H54 (cell line): ENCODE data around the gene TMEM242.

ENCODE experiments used
- DNase-seq: peaks from one replicate; pipeline ENCODE4 v3.0.0; 2011; ENCODE audit warnings: low spot score, mixed read lengths; ENCODE audit not compliant: insufficient read length
- FAIRE-seq: peaks from 3 replicates; lab custom pipeline; 2011; peaks lifted over from hg19 to GRCh38; lab: Jason Lieb, UNC
- POLR2A ChIP-seq: IDR thresholded peaks from 2 replicates; pipeline ENCODE4 v1.6.1; 2011; ENCODE audit warnings: low read depth, mild to moderate bottlenecking, low read length

The TMEM242 gene

GRCh38 chr6:157253017-157253416 is 70.3 kb downstream of the TMEM242 start:
- FAIRE-seq (no peak), DNase-seq (no peak)
- TF ChIP-seq POLR2A, result no peak

GRCh38 chr6:157251586-157252247 is 71.6 kb downstream of the TMEM242 start:
- TF ChIP-seq POLR2A, result no peak
- no peak for DNase-seq
- no peak for FAIRE-seq

GRCh38 chr6:157249826-157250225 is 73.5 kb downstream of the TMEM242 start:
- FAIRE-seq (no peak), DNase-seq (no peak)
- TF ChIP-seq POLR2A, result no peak

- FAIRE-seq (no peak), DNase-seq (no peak)
- no peak for TF ChIP-seq POLR2A
Measured at GRCh38 chr6:157248264-157248663, 75.1 kb downstream of the TMEM242 start.

DNA sequence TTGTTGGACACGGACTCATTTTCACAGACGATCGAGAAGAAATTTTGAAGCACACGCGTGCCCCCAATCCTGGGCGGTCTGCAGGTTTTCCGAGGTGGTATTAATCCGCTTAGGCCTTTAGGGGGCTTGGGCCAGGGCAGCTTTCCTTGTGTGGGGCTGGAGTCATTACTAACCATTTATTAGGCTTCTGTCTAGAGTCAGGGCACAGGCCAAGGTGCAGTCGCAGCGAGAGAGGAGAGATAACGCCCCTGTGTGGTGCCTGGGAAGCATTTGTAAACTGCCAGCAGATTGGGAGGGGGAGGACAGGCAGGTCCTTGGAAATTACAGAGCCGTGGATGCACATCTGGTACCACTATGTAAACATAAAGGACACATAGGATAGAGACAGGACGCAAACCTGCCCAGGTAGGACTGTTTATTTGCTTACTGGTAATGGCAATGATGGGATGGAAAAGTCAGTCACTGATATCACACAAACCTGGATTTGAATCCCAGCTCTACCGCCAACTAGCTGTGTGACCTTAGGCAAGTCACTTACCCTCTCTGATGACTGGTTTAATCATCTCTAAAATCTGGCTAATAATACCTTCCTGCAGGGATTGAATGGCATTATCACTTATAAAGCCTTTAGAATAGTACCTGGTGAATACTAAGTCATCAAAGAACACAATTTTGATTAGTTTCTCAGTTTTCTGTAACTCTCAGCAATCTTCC is 76.4 kb downstream of the TMEM242 start:
- no peak for DNase-seq
- no peak for FAIRE-seq
- no peak for TF ChIP-seq POLR2A

- FAIRE-seq (no peak), DNase-seq (no peak)
- no peak for TF ChIP-seq POLR2A
Measured at GRCh38 chr6:157246048-157246630, 77.2 kb downstream of the TMEM242 start.

GRCh38 chr6:157245436-157245835 is 77.9 kb downstream of the TMEM242 start:
- no peak for DNase-seq
- no peak for TF ChIP-seq POLR2A
- FAIRE-seq, result no peak

DNA sequence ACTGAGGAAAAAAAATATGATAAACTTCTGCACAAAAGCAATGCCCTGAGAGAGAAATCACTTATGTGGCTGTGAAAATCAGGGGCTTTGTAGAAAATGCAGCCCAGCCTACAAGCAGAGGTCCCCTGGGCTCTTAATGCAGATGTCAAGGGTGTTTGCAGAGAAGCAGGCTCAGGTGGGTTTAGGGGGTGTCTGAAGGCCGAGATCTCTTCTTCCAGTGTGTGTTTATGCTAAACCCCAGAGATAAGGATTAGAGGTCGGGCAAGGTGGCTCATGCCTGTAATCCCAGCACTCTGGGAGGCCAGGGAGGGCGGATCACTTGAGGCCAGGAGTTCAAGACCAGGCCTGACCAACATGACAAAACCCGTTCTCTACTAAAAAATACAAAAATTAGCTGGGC is 78.5 kb downstream of the TMEM242 start:
- FAIRE-seq (no peak), DNase-seq (no peak)
- no peak for TF ChIP-seq POLR2A

GRCh38 chr6:157244175-157244574 is 79.1 kb downstream of the TMEM242 start:
- TF ChIP-seq POLR2A, result no peak
- FAIRE-seq, result no peak
- no peak for DNase-seq

- no peak for TF ChIP-seq POLR2A
- DNase-seq (no peak), FAIRE-seq (no peak)
Measured at GRCh38 chr6:157242791-157243190, 80.5 kb downstream of the TMEM242 start.

- no peak for FAIRE-seq
- no peak for DNase-seq
- no peak for TF ChIP-seq POLR2A
Measured at GRCh38 chr6:157240960-157241311, 82.4 kb downstream of the TMEM242 start.

- peak; percentile 65 for DNase-seq
- FAIRE-seq, result no peak
- TF ChIP-seq POLR2A, result no peak
Measured at GRCh38 chr6:157240059-157240959, 83.0 kb downstream of the TMEM242 start.

DNA sequence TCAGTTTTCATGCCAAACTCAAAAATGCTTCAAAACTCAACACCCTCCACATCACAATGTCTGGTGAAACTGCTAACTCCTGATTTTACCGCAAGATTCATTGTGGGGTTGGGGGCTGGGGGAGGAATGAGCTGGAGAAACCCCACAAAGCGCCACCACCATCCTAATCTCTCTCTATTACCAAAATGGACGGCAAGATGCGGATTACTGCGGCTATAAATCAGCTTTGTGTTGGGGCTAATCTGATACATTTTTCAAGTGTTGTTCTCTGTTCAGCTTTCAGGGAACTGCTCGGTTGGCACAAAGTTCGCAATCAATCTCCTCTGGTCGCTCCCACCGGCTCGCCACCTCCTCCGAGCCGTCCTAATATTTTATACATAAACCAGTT is 83.7 kb downstream of the TMEM242 start:
- TF ChIP-seq POLR2A, result no peak
- DNase-seq (no peak), FAIRE-seq (no peak)
